BJ (cell line): Measurements from ENCODE around the gene MYH9. TPM values are rescaled to one million over a fixed set of nuclear protein-coding genes. Genes with fewer than 3 reads are reported as not detected.

Experiments used
- CTCF ChIA-PET: fragments of 350-600 bp; formaldehyde crosslinking; extraction: SDS; loops from one replicate; lab custom pipeline; 2021; ENCODE audit warnings: antibody characterized with exemption, inconsistent platforms; lab: Yijun Ruan, JAX
- POLR2A ChIA-PET: fragments of 300-600 bp; sonication (Branson Sonifier 250); formaldehyde crosslinking; extraction: SDS; loops from one replicate; lab custom pipeline; 2021; ENCODE audit warnings: antibody characterized with exemption; lab: Charles Lee
- DNase-seq: peaks from one replicate; pipeline ENCODE4 v3.0.0-alpha.2; 2011; ENCODE audit warnings: low read depth
- H3K27me3 ChIP-seq: 2 replicates; pipeline ENCODE4 v1.6.0; 2011; ENCODE audit warnings: low read length; ENCODE audit not compliant: control insufficient read depth, insufficient read depth
- H3K36me3 ChIP-seq: 2 replicates; pipeline ENCODE4 v1.5.1; 2011; ENCODE audit warnings: low read length; ENCODE audit not compliant: control insufficient read depth, insufficient read depth
- H3K4me3 ChIP-seq: 2 replicates; pipeline ENCODE4 v1.5.1; 2011; ENCODE audit warnings: low read depth, mild to moderate bottlenecking, control low read depth, low read length
- CTCF ChIP-seq: IDR thresholded peaks from 2 replicates; pipeline ENCODE4 v1.5.1; 2011; ENCODE audit warnings: low read depth, mild to moderate bottlenecking, control low read depth, inconsistent platforms, low read length, moderate library complexity; ENCODE audit not compliant: insufficient read depth
- polyA plus RNA-seq: library from polyadenylated mRNA; depleted of rRNA; stranded (reverse); fragments of >200 nt; gene quantifications from 2 replicates; pipeline ENCODE4 v1.2.3, GENCODE V29; 2011

Gene MYH9
- polyA plus RNA-seq, 1 experiment = 340 TPM

GRCh38 chr22:36247955-36248354 is 139.8 kb downstream of the MYH9 start:
- no peak for TF ChIP-seq CTCF
- ChIA-PET CTCF (interaction anchor here (2.2 kb wide), 1 partner anchor 30 kb away, joined by 5 read pairs; no protein-coding TSS in a partner anchor), POLR2A (no interaction called here)
- DNase-seq = no peak
- H3K27me3 ChIP-seq = 0 out of 2 replicates have a peak, but pooled peaks cover 1% of the 10 kb centered on the region
- H3K36me3 ChIP-seq = no peaks in the 10 kb centered on the region
- no peak overlapping the region for H3K4me3 ChIP-seq

- POLR2A ChIA-PET = no interaction called here
- Histone ChIP-seq H3K36me3 (no peaks in the 10 kb centered on the region), H3K4me3 (no peak overlapping the region), H3K27me3 (no peaks in the 10 kb centered on the region)
- no peak for TF ChIP-seq CTCF
- DNase-seq = no peak
- CTCF ChIA-PET = no interaction called here
Measured at GRCh38 chr22:36246718-36247117, 141.0 kb downstream of the MYH9 start.

GRCh38 chr22:36245805-36246356 is 141.9 kb downstream of the MYH9 start:
- no peak overlapping the region for H3K4me3 ChIP-seq
- H3K27me3 ChIP-seq = no peaks in the 10 kb centered on the region
- ChIA-PET CTCF (no interaction called here), POLR2A (no interaction called here)
- TF ChIP-seq CTCF = no peak
- DNase-seq = no peak
- no peaks in the 10 kb centered on the region for H3K36me3 ChIP-seq

GRCh38 chr22:36244522-36245391 is 143.0 kb downstream of the MYH9 start:
- peak; percentile 19 for DNase-seq
- POLR2A ChIA-PET = no interaction called here
- CTCF ChIA-PET = interaction anchor here (0.9 to 2.5 kb wide), 2 partner anchors 9 to 42 kb away, joined by 3 to 10 read pairs; partner anchors contain the start of gene APOL1
- Histone ChIP-seq H3K27me3 (no peaks in the 10 kb centered on the region), H3K36me3 (no peaks in the 10 kb centered on the region), H3K4me3 (no peak overlapping the region)
- TF ChIP-seq CTCF = no peak

- DNase-seq = no peak
- POLR2A ChIA-PET = no interaction called here
- H3K4me3 ChIP-seq = no peak overlapping the region
- CTCF ChIA-PET = interaction anchor here (2.5 kb wide), 1 partner anchor 10 kb away, joined by 10 read pairs; the partner anchor contains the start of gene APOL1
- no peak for TF ChIP-seq CTCF
- H3K36me3 ChIP-seq = no peaks in the 10 kb centered on the region
- H3K27me3 ChIP-seq = no peaks in the 10 kb centered on the region
Measured at GRCh38 chr22:36243986-36244385, 143.8 kb downstream of the MYH9 start.
